ENCODE results near the gene CECR2.

The CECR2 gene

GRCh38 chr22:17588606-17589005 lies 219.3 kb downstream of the CECR2 start:
- H3K36me3 ChIP-seq (ENCODE audit: insufficient read depth, low read length) = peaks cover 37% of the 10 kb centered on the region
- H3K9ac ChIP-seq (ENCODE audit: low read depth, low read length) = no peak overlapping the region
- H3K4me3 ChIP-seq (ENCODE audit: low read length) = no peak overlapping the region
- H3K27me3 ChIP-seq (ENCODE audit: insufficient read depth, low read length) = no peaks in the 10 kb centered on the region
- 98% methylated on average over 11 of the region's 11 CpGs for WGBS
- H3K9me3 ChIP-seq (ENCODE audit: insufficient read depth, low read depth, low read length) = no peaks in the 10 kb centered on the region
- no peak overlapping the region for H3K27ac ChIP-seq (ENCODE audit: low read depth, low read length)
- H3K4me1 ChIP-seq (ENCODE audit: insufficient read depth, low read length) = no peaks in the 10 kb centered on the region

GRCh38 chr22:17589810-17590375 lies 220.6 kb downstream of the CECR2 start:
- Histone ChIP-seq H3K27ac (ENCODE audit: low read depth, low read length) (no peak overlapping the region), H3K4me3 (ENCODE audit: low read length) (no peak overlapping the region), H3K9ac (ENCODE audit: low read depth, low read length) (no peak overlapping the region), H3K27me3 (ENCODE audit: insufficient read depth, low read length) (no peaks in the 10 kb centered on the region), H3K4me1 (ENCODE audit: insufficient read depth, low read length) (no peaks in the 10 kb centered on the region), H3K9me3 (ENCODE audit: insufficient read depth, low read depth, low read length) (no peaks in the 10 kb centered on the region), H3K36me3 (ENCODE audit: insufficient read depth, low read length) (peaks cover 49% of the 10 kb centered on the region)
- WGBS = 97% methylated on average over 10 of the region's 10 CpGs

DNA sequence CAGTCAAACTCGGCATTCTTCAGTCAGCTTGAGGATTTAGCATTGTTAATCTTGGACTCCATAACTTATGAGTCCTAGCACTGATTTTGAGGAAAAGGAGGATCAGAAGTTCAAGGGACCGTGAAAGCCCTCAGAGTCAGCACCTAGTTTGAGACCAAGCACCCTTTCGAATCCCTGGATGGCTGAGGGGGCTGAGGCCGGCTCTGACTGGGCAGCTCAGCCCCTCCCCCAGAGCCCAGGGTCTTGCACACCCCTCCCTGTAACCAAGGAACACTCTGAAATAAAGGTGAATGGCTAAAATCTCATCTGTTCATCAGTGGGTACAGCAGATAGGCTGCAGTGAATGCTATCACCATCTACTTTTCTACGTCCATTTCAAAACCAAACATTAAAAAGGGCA lies 221.3 kb downstream of the CECR2 start:
- 93% methylated on average over 5 of the region's 5 CpGs for WGBS
- no peaks in the 10 kb centered on the region for H3K4me1 ChIP-seq (ENCODE audit: insufficient read depth, low read length)
- no peak overlapping the region for H3K27ac ChIP-seq (ENCODE audit: low read depth, low read length)
- H3K27me3 ChIP-seq (ENCODE audit: insufficient read depth, low read length) = no peaks in the 10 kb centered on the region
- no peaks in the 10 kb centered on the region for H3K9me3 ChIP-seq (ENCODE audit: insufficient read depth, low read depth, low read length)
- no peak overlapping the region for H3K4me3 ChIP-seq (ENCODE audit: low read length)
- H3K36me3 ChIP-seq (ENCODE audit: insufficient read depth, low read length) = peaks cover 55% of the 10 kb centered on the region
- no peak overlapping the region for H3K9ac ChIP-seq (ENCODE audit: low read depth, low read length)

DNA sequence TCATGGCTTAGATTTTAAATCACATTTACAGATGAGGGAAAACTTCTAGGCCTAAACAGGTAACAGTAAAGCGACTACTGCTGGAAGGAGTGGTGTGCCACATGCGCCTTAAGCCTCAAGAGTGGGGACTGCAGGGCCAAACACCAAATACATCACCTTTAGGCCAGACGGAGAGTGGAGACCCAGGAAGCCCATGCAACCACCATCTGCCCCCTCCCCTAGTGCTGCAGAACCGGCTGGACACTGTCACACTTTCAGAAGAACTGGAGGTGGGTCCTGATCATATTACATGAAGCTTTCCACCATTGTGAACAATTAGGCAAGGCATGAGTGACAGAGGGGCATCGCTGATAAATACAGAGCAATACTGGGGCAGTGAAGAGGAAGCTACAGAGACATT lies 222.9 kb downstream of the CECR2 start:
- Histone ChIP-seq H3K27ac (ENCODE audit: low read depth, low read length) (no peak overlapping the region), H3K4me3 (ENCODE audit: low read length) (no peak overlapping the region), H3K9me3 (ENCODE audit: insufficient read depth, low read depth, low read length) (no peaks in the 10 kb centered on the region), H3K4me1 (ENCODE audit: insufficient read depth, low read length) (no peaks in the 10 kb centered on the region), H3K9ac (ENCODE audit: low read depth, low read length) (no peak overlapping the region), H3K36me3 (ENCODE audit: insufficient read depth, low read length) (peaks cover 66% of the 10 kb centered on the region), H3K27me3 (ENCODE audit: insufficient read depth, low read length) (no peaks in the 10 kb centered on the region)
- WGBS = 88% methylated on average over 5 of the region's 5 CpGs

DNA sequence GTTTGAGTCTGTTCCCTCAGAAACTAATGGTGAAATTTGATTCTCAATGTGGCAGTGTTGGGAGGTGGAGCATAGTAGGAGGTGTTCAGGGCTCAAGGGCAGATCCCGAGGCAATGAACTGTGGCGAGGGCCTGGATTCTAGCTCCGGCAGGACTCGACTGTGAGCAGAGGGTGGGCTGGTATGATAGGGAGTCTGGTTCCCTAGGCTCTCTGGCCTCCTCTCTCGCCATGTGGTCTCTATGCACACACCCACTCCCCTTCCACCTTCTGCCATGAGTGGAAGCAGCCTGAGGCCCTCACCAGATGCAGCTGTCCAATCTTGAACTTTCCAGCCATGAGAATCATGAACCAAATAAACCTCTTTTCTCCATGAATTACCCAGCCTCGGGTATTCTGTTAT lies 227.0 kb downstream of the CECR2 start:
- no peaks in the 10 kb centered on the region for H3K4me1 ChIP-seq (ENCODE audit: insufficient read depth, low read length)
- H3K9ac ChIP-seq (ENCODE audit: low read depth, low read length) = no peak overlapping the region
- peaks cover 86% of the 10 kb centered on the region for H3K36me3 ChIP-seq (ENCODE audit: insufficient read depth, low read length)

GRCh38 chr22:17597217-17597616 lies 228.0 kb downstream of the CECR2 start:
- Histone ChIP-seq H3K9me3 (ENCODE audit: insufficient read depth, low read depth, low read length) (no peaks in the 10 kb centered on the region), H3K4me1 (ENCODE audit: insufficient read depth, low read length) (no peaks in the 10 kb centered on the region), H3K9ac (ENCODE audit: low read depth, low read length) (no peak overlapping the region), H3K4me3 (ENCODE audit: low read length) (no peak overlapping the region), H3K27ac (ENCODE audit: low read depth, low read length) (no peak overlapping the region), H3K27me3 (ENCODE audit: insufficient read depth, low read length) (no peaks in the 10 kb centered on the region), H3K36me3 (ENCODE audit: insufficient read depth, low read length) (peaks cover 80% of the 10 kb centered on the region)
- WGBS = 90% methylated on average over 2 of the region's 2 CpGs

More for the DNA sequence above, 227.0 kb downstream of the CECR2 start:
- H3K27ac ChIP-seq (ENCODE audit: low read depth, low read length) = no peak overlapping the region
- no peaks in the 10 kb centered on the region for H3K9me3 ChIP-seq (ENCODE audit: insufficient read depth, low read depth, low read length)
- 96% methylated on average over 6 of the region's 6 CpGs for WGBS
- H3K4me3 ChIP-seq (ENCODE audit: low read length) = no peak overlapping the region
- no peaks in the 10 kb centered on the region for H3K27me3 ChIP-seq (ENCODE audit: insufficient read depth, low read length)

- peaks cover 71% of the 10 kb centered on the region for H3K36me3 ChIP-seq (ENCODE audit: insufficient read depth, low read length)
Observed at GRCh38 chr22:17598318-17598717, 229.1 kb downstream of the CECR2 start.

DNA sequence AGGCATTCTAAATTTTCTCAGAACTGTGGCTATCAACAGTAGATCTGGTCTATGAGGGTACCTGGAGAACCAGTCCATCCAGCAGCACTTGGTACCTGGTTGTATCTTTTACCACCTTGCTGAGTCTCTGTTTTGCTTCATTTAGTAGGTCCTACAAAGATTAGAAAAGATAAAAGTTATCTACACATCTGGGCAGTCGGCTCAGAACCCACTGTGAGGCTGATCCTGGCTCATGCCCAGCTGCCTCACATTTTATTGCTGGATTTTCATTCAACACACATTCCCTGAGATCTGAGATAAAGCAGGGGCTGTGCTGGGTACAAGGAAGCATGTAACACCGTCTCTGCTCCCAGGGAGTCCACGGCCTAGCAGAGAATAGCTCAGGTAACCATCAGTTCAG lies 231.8 kb downstream of the CECR2 start:
- H3K4me3 ChIP-seq (ENCODE audit: low read length) = no peak overlapping the region
- WGBS = 96% methylated on average over 3 of the region's 3 CpGs
- no peaks in the 10 kb centered on the region for H3K9me3 ChIP-seq (ENCODE audit: insufficient read depth, low read depth, low read length)
- H3K4me1 ChIP-seq (ENCODE audit: insufficient read depth, low read length) = no peaks in the 10 kb centered on the region
- H3K36me3 ChIP-seq (ENCODE audit: insufficient read depth, low read length) = peaks cover 63% of the 10 kb centered on the region
- H3K27me3 ChIP-seq (ENCODE audit: insufficient read depth, low read length) = no peaks in the 10 kb centered on the region
- H3K27ac ChIP-seq (ENCODE audit: low read depth, low read length) = no peak overlapping the region
- no peak overlapping the region for H3K9ac ChIP-seq (ENCODE audit: low read depth, low read length)

More at GRCh38 chr22:17598318-17598717, 229.1 kb downstream of the CECR2 start:
- Histone ChIP-seq H3K27ac (ENCODE audit: low read depth, low read length) (no peak overlapping the region), H3K9ac (ENCODE audit: low read depth, low read length) (no peak overlapping the region), H3K4me1 (ENCODE audit: insufficient read depth, low read length) (no peaks in the 10 kb centered on the region), H3K9me3 (ENCODE audit: insufficient read depth, low read depth, low read length) (no peaks in the 10 kb centered on the region), H3K27me3 (ENCODE audit: insufficient read depth, low read length) (no peaks in the 10 kb centered on the region), H3K4me3 (ENCODE audit: low read length) (no peak overlapping the region)
- WGBS = 95% methylated on average over 4 of the region's 4 CpGs

- Histone ChIP-seq H3K4me1 (ENCODE audit: insufficient read depth, low read length) (no peaks in the 10 kb centered on the region), H3K4me3 (ENCODE audit: low read length) (no peak overlapping the region), H3K36me3 (ENCODE audit: insufficient read depth, low read length) (peaks cover 62% of the 10 kb centered on the region), H3K27me3 (ENCODE audit: insufficient read depth, low read length) (no peaks in the 10 kb centered on the region), H3K9me3 (ENCODE audit: insufficient read depth, low read depth, low read length) (no peaks in the 10 kb centered on the region), H3K27ac (ENCODE audit: low read depth, low read length) (no peak overlapping the region), H3K9ac (ENCODE audit: low read depth, low read length) (no peak overlapping the region)
- 93% methylated on average over 4 of the region's 4 CpGs for WGBS
Observed at GRCh38 chr22:17603668-17604067, 234.4 kb downstream of the CECR2 start.

- no peak overlapping the region for H3K4me3 ChIP-seq (ENCODE audit: low read length)
- peaks cover 60% of the 10 kb centered on the region for H3K36me3 ChIP-seq (ENCODE audit: insufficient read depth, low read length)
- no peaks in the 10 kb centered on the region for H3K9me3 ChIP-seq (ENCODE audit: insufficient read depth, low read depth, low read length)
- WGBS = 93% methylated on average over 5 of the region's 5 CpGs
- H3K27me3 ChIP-seq (ENCODE audit: insufficient read depth, low read length) = no peaks in the 10 kb centered on the region
- no peak overlapping the region for H3K27ac ChIP-seq (ENCODE audit: low read depth, low read length)
- no peak overlapping the region for H3K9ac ChIP-seq (ENCODE audit: low read depth, low read length)
- H3K4me1 ChIP-seq (ENCODE audit: insufficient read depth, low read length) = no peaks in the 10 kb centered on the region
Observed at GRCh38 chr22:17606496-17606895, 237.2 kb downstream of the CECR2 start.
